Activated CD4-positive, alpha-beta memory T cell treated with anti-CD3 and anti-CD28 coated beads, Interleukin-2, amount 10 ng/mL, durations not matched to agents 7 days and 5 days (primary cell): Measurements from ENCODE around the gene RTP5. TPM values are rescaled to one million over a fixed set of nuclear protein-coding genes. Genes with fewer than 3 reads are reported as not detected.
A peak's percentile ranks its signal among the peaks of the same experiment; 100 is the strongest.

Experiments used
- CTCF ChIA-PET: fragments of 350-600 bp; sonication (Branson Sonifier 250); formaldehyde crosslinking; loops from one replicate; lab custom pipeline; 2021; ENCODE audit warnings: antibody characterized with exemption, inconsistent platforms; lab: Charles Lee
- POLR2A ChIA-PET: fragments of 350-600 bp; sonication (Branson Sonifier 250); formaldehyde crosslinking; loops from one replicate; lab custom pipeline; 2021; ENCODE audit warnings: antibody characterized with exemption; lab: Charles Lee
- DNase-seq: peaks from one replicate; pipeline ENCODE4 v3.0.0-alpha.2; 2020
- H3K27ac Mint-ChIP-seq: one replicate; pipeline ENCODE4 v1.8.0; 2021; ENCODE audit warnings: mild to moderate bottlenecking, mixed read lengths
- H3K27me3 Mint-ChIP-seq: one replicate; pipeline ENCODE4 v1.8.0; 2021; ENCODE audit warnings: mixed read lengths
- H3K36me3 Mint-ChIP-seq: one replicate; pipeline ENCODE4 v1.8.0; 2021; ENCODE audit warnings: low read depth, mixed read lengths
- H3K4me1 Mint-ChIP-seq: one replicate; pipeline ENCODE4 v1.8.0; 2021; ENCODE audit warnings: mixed read lengths
- H3K4me3 Mint-ChIP-seq: one replicate; pipeline ENCODE4 v1.8.0; 2021; ENCODE audit warnings: mild to moderate bottlenecking, mixed read lengths
- H3K9me3 Mint-ChIP-seq: one replicate; pipeline ENCODE4 v1.8.0; 2021; ENCODE audit warnings: mixed read lengths
- total RNA-seq, 2 experiments: library from RNA; stranded (reverse); gene quantifications; one replicate each; pipeline ENCODE4 v1.2.3, GENCODE V29; 2021

RTP5 gene
- total RNA-seq, 2 experiments from 2014 or later, result 0.13 TPM; not detected in 1

DNA sequence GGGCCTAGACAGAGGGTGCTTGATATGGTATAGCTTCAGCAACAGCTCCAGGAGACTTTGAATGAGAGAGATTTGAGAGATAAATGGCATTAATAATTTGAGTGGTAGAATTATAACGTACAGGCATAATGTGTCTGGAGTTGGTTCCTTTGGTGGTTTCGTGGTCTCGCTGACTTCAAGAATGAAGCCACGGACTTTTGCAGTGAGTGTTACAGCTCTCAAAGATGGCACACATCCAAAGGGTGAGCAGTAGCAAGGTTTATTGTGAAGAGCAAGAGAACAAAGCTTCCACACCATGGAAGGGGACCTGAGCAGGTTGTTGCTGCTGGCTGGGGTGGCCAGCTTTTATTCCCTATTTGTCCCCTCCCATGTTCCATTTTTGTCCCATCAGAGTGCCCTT lies 33.9 kb upstream of the RTP5 start:
- Mint-ChIP-seq H3K4me1 (peaks cover 8% of the 10 kb centered on the region), H3K9me3 (no peaks in the 10 kb centered on the region), H3K4me3 (no peak overlapping the region), H3K36me3 (no peaks in the 10 kb centered on the region), H3K27ac (no peak overlapping the region), H3K27me3 (peaks cover 69% of the 10 kb centered on the region)
- peak; percentile 16 for DNase-seq
- ChIA-PET POLR2A (no interaction called here), CTCF (interaction anchor here (1.2 kb wide), 1 partner anchor 9 kb away, joined by 3 read pairs; no protein-coding TSS in a partner anchor)

DNA sequence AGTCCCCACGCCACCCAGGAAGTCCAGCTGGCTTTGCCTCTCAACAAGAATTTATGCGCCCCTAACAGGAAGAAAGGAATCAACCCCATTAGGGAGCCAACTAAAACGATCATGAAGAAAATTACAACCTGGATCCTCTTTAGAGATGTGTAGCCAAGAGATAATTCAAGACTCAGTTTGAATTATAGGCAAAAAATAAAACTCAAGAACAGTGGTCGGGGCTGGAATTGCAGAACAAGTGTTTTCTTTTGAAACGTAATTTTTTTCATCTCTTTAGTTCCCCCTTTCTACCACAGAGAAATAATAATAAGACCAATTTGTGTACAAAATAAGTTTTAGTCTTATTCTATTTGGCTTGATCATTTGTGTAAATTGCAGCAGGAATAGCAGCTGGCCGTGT lies 33.2 kb upstream of the RTP5 start:
- H3K9me3 Mint-ChIP-seq, result no peaks in the 10 kb centered on the region
- H3K4me1 Mint-ChIP-seq, result peaks cover 8% of the 10 kb centered on the region
- CTCF ChIA-PET, result interaction anchor here (0.9 to 1.2 kb wide), 3 partner anchors 8 to 73 kb away, joined by 3 read pairs; no protein-coding TSS in a partner anchor
- no peak overlapping the region for H3K27ac Mint-ChIP-seq
- no peak for DNase-seq
- POLR2A ChIA-PET, result no interaction called here
- no peaks in the 10 kb centered on the region for H3K36me3 Mint-ChIP-seq
- H3K27me3 Mint-ChIP-seq, result peaks cover 68% of the 10 kb centered on the region
- no peak overlapping the region for H3K4me3 Mint-ChIP-seq

DNA sequence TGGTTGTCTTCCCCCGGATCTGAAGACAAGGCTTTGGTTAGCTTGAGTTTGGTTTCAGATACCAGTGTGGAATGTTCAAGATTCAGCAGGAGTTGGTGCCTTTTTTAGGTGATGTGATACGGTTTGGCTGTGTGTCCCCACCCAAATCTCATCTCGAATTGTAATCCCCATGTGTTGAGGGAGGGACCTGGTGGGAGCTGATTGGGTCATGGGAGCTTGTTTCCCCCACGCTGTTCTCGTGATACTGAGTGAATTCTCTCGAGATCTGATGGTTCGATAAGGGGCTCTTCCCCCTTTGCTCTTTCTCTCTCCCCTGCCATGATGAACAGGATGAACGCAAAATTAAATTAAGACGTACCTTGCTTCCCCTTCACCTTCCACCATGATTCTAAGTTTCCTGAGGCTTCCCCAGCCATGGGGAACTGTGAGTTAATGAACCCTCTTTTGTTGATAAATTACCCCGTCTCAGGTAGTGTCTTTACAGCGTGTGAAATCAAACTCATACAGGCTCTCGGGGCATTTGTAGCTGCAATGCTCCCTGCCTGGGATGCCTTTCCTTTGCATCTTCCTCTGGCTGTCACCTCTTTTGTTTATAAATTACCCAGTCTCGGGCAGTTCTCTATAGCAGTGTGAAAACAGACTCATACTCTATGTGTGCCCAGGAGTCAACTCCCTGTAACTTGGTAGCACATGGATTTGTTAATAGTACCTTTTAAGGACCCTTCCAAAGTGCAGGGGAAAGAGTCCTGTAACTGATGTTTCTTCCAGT lies 32.1 kb upstream of the RTP5 start:
- ChIA-PET CTCF (interaction anchor here (0.7 to 1.0 kb wide), 3 partner anchors 31 to 74 kb away, joined by 3 read pairs; no protein-coding TSS in a partner anchor), POLR2A (interaction anchor here (1.0 kb wide), 1 partner anchor 23 kb away, joined by 3 read pairs; no protein-coding TSS in a partner anchor)
- H3K36me3 Mint-ChIP-seq, result no peaks in the 10 kb centered on the region

DNA sequence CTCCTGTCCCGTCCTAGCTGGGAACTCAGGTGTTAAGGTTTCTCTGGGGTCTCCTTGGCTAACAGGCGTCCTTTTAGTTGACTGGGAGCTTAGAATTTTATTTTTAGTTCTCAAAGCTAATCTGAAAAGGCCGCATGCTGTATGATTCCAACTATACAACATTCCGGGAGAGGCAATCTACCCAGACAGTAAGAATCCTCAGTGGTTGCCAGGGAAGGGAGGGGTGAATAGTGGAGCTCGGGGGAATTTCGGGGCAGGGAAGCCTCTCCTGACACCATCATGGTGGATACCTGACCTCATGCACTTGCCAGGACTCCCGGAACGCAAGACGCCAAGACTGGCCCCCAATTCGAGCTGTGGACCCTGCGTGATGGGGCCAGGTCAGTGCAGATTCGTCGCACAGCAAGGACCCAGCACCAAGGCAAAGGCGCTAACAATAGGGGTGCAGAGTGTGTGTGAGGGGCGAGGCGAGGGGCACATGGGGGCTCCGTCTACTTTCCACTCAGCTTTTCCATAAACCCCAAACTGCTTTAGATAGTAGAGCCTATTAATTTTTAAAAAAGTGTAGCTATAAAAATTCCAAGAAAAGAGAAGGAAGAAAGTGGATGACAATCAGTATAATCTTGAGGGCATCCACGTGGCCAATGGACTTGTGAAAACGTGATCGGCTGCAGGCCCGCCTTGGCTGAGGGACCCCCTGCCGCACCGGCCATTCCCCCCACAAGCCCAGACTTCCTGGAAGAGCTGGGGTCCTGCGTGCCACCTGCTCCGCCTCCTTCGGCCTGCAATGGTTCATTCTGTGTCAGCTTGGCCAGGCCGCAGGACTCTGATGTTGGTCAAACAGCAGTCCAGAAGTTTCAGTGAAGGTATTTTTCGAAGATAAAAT lies 28.1 kb upstream of the RTP5 start:
- Mint-ChIP-seq H3K27me3 (peaks cover 56% of the 10 kb centered on the region), H3K36me3 (peaks cover 4% of the 10 kb centered on the region), H3K4me3 (no peak overlapping the region), H3K27ac (no peak overlapping the region), H3K9me3 (no peaks in the 10 kb centered on the region), H3K4me1 (peaks cover 32% of the 10 kb centered on the region)
- ChIA-PET POLR2A (interaction anchor here (0.9 to 1.7 kb wide), 3 partner anchors 27 to 78 kb away, joined by 3 to 7 read pairs (median 4); no protein-coding TSS in a partner anchor), CTCF (no interaction called here)
- peak; percentile 12 for DNase-seq

More for the DNA sequence above, 32.1 kb upstream of the RTP5 start:
- Mint-ChIP-seq H3K27me3 (peaks cover 62% of the 10 kb centered on the region), H3K9me3 (no peaks in the 10 kb centered on the region), H3K4me1 (peaks cover 8% of the 10 kb centered on the region), H3K27ac (no peak overlapping the region), H3K4me3 (no peak overlapping the region)
- DNase-seq, result peak; percentile 7

DNA sequence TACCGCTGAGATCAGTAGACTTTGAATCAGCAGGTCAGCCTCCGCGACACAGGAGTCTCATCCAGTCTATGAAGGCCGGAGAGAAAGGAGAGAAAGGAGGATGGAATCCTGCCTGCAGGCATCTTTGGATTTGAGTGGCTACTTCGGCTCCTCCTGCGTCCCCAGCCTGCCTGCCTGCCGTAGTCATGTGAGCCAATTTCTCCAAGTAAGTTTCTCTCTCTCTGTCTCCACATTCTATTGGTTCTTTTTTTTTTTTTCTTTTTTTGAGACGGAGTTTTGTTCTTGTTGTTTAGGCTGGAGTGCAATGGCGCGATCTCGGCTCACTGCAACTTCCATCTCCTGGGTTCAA lies 27.5 kb upstream of the RTP5 start:
- ChIA-PET POLR2A (interaction anchor here (1.7 kb wide), 1 partner anchor 27 kb away, joined by 4 read pairs; no protein-coding TSS in a partner anchor), CTCF (no interaction called here)
- no peak for DNase-seq
- Mint-ChIP-seq H3K4me1 (peaks cover 35% of the 10 kb centered on the region), H3K27me3 (peaks cover 53% of the 10 kb centered on the region), H3K36me3 (peaks cover 4% of the 10 kb centered on the region), H3K27ac (no peak overlapping the region), H3K9me3 (no peaks in the 10 kb centered on the region), H3K4me3 (no peak overlapping the region)

DNA sequence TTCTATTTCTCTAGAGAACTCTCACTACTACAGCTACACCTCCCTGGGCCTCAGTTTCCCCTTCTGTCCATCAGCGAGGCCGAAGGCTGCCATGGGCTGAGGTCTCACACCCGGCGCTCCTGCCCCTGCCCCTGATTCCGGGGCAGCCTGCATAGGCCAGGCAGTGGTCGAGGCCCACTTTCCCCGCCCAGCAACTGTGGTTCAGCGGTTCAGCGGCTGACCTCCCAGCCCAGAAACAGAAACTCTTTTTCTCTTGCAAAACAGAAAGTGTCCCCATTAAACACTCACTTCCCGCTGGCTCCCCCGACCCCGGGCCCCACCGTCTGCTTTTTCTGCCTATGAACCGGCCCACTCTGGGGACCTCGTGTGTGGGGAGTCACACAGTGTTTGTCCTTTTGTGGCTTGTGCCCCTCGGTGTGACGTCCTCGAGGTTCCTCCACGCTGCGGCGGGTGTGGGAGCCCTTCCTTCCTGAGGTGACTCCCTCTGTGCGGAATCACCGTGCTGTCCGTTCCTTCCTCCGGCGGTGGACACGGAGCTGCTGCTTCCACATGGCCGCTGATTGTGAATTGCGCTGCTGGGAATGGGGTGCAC lies 26.8 kb upstream of the RTP5 start:
- peaks cover 35% of the 10 kb centered on the region for H3K4me1 Mint-ChIP-seq
- H3K27me3 Mint-ChIP-seq, result peaks cover 46% of the 10 kb centered on the region
- peak overlapping the region; percentile 59 for H3K4me3 Mint-ChIP-seq
- ChIA-PET POLR2A (interaction anchor here (0.7 to 1.7 kb wide), 3 partner anchors 26 to 141 kb away, joined by 3 to 4 read pairs (median 3); partner anchors contain the start of gene ING5), CTCF (no interaction called here)
- H3K36me3 Mint-ChIP-seq, result peaks cover 4% of the 10 kb centered on the region
- DNase-seq, result peak; percentile 62
- H3K9me3 Mint-ChIP-seq, result no peaks in the 10 kb centered on the region
- peak overlapping the region; percentile 32 for H3K27ac Mint-ChIP-seq

DNA sequence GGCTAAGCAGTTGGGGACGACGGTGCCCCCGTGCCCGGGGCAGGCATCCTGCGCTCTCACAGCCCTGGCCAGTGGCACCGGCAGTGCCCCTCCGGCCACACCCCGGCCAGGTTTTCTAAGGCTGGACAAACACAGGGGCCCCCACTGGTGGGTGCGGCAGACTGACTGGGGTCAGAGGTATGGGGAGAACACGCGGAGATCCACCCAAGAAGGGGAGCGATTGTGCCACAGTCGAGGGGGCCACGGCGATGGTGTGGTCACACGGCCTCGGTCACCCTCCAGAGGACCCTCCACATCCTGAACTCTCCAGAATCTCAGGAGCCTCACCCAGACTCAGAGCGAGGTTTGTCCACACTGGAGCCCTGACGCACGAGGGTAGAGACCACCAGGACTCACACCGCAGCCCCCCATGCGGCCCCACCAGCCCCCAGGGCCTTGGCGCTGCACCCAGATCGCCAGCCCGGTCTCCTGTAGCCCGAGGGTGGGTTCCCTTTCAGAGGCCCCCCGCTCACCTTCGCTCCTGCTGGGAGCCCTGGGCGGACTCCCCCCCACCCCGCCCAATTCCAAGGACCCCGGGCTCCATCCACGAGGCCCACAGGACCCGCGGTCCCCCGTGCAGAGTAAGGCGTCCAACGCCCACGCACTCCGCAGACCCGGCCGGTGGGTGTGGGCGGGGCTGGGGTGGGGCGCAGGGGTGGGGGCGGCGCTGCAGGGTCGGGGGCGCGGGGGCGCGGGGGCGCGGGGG lies 26.0 kb upstream of the RTP5 start:
- peak overlapping the region; percentile 32 for H3K27ac Mint-ChIP-seq
- CTCF ChIA-PET, result interaction anchor here (0.6 to 1.3 kb wide), 5 partner anchors 13 to 801 kb away, joined by 3 to 5 read pairs (median 4); partner anchors contain the start of gene DTYMK
- peak overlapping the region; percentile 59 for H3K4me3 Mint-ChIP-seq

DNA sequence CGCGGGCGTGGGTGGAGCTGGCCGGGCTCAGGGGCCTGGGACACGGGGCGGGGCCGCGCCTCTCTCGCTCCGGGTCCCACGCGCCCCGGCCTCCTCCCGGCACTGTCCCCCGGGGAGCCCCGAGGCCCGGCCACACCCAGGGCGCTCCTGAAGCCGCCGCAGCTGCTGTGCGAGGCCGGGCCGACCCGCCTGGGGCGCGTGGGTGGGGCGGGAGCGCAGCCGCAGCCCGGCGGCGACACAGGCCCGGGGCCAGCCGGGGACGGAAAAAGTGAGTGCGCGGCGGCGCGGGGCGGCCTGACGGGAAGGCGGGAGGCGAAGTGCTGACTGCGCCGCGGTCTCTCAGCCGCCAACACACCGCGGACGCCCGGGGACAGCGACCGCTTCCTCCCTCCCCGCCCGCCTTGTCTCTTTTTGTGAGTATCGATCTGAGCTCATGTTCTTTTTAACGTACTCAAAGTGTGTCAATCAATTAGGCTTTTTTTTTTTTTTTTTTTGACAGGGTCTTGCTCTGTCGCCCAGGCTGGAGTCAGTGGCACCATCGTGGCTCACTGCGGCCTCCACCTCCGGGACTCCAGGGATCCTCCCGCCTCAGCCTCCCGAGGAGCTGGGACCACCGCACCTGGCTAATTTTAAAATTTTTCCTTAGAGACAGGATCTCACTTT lies 25.3 kb upstream of the RTP5 start:
- CTCF ChIA-PET, result interaction anchor here (0.6 to 2.3 kb wide), 10 partner anchors 9 to 802 kb away, joined by 3 to 12 read pairs (median 4); partner anchors contain the start of genes D2HGDH and DTYMK
- no peaks in the 10 kb centered on the region for H3K9me3 Mint-ChIP-seq
- POLR2A ChIA-PET, result interaction anchor here (0.7 to 3.3 kb wide), 9 partner anchors 9 to 157 kb away, joined by 3 to 26 read pairs (median 5); partner anchors contain the start of genes DTYMK and PDCD1
- peaks cover 4% of the 10 kb centered on the region for H3K36me3 Mint-ChIP-seq
- DNase-seq, result peak; percentile 87
- H3K27ac Mint-ChIP-seq, result peak overlapping the region; percentile 63
- peaks cover 36% of the 10 kb centered on the region for H3K27me3 Mint-ChIP-seq
- peaks cover 35% of the 10 kb centered on the region for H3K4me1 Mint-ChIP-seq
- H3K4me3 Mint-ChIP-seq, result peak overlapping the region; percentile 68

More for the DNA sequence above, 26.0 kb upstream of the RTP5 start:
- peak; percentile 16 for DNase-seq
- H3K4me1 Mint-ChIP-seq, result peaks cover 35% of the 10 kb centered on the region
- POLR2A ChIA-PET, result interaction anchor here (0.7 to 3.3 kb wide), 7 partner anchors 16 to 157 kb away, joined by 3 to 26 read pairs (median 5); partner anchors contain the start of genes DTYMK, ING5 and PDCD1
- H3K27me3 Mint-ChIP-seq, result peaks cover 39% of the 10 kb centered on the region
- no peaks in the 10 kb centered on the region for H3K9me3 Mint-ChIP-seq
- peaks cover 4% of the 10 kb centered on the region for H3K36me3 Mint-ChIP-seq

DNA sequence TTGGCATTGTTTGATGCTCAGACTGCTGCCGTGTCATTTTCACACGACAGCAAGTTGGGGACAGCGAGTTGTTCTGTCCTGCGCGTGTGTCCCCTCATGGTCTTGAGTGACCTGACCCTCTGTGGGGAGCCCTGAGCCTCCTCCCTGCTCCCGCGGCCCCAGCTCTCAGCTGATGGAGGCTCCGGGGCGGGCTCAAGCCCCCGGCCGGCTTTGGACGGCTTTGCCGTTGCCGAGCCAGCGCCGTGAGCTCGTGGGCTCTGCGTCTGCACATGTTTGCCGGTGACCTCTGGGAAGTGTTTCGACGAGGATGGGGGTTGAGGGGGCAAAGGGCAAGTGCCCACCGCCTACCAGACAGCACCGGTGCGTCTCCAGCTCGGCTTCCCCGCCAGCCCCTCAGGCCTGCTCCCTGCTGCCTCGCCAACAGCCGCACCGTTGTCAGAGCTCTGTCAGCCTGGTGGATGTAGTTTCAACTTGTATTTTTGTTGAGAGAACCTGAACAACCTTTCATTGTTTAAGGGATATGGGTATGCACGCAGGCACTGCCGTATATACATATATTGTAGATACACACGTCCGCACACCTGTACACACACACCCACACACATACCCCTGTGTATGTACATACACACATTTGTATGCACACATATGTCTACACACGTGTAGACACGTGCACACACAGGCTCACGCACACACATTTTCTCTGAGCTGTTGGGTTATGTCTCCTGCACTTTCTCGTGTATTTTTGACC lies 24.5 kb upstream of the RTP5 start:
- peaks cover 35% of the 10 kb centered on the region for H3K4me1 Mint-ChIP-seq
- ChIA-PET CTCF (interaction anchor here (0.7 to 2.3 kb wide), 9 partner anchors 9 to 158 kb away, joined by 3 to 12 read pairs (median 4); partner anchors contain the start of genes D2HGDH, DTYMK and PDCD1), POLR2A (interaction anchor here (0.7 to 3.3 kb wide), 10 partner anchors 10 to 158 kb away, joined by 3 to 26 read pairs (median 4); partner anchors contain the start of genes D2HGDH, DTYMK and PDCD1)
- peak overlapping the region; percentile 21 for H3K27ac Mint-ChIP-seq
- peak overlapping the region; percentile 68 for H3K4me3 Mint-ChIP-seq
- H3K27me3 Mint-ChIP-seq, result peaks cover 32% of the 10 kb centered on the region
- DNase-seq, result peak; percentile 14
- peaks cover 4% of the 10 kb centered on the region for H3K36me3 Mint-ChIP-seq
- no peaks in the 10 kb centered on the region for H3K9me3 Mint-ChIP-seq

DNA sequence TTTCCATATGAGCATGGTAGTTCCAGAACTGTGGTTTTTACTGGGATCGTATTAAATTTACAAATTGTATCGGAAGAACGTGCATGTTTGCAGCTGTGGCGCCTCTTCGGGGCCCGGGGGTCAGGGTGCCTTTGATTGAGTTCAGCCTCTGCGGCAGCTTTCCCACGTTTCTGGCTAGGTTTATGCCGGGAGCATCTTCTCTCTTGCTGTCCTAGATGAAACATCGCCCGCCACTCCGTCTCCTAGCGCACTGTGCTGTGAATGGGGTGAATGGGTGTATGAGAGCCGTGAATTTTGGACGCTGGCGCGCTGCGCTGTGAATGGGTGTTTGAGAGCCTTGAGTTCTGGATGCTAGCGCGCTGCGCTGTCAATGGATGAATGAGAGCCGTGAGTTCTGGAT lies 23.1 kb upstream of the RTP5 start:
- CTCF ChIA-PET, result interaction anchor here (1.1 to 2.3 kb wide), 2 partner anchors 12 to 13 kb away, joined by 3 to 12 read pairs; partner anchors contain the start of gene PDCD1
- Mint-ChIP-seq H3K27ac (peak overlapping the region; percentile 59), H3K9me3 (no peaks in the 10 kb centered on the region), H3K36me3 (peaks cover 4% of the 10 kb centered on the region), H3K27me3 (peaks cover 25% of the 10 kb centered on the region), H3K4me1 (peaks cover 35% of the 10 kb centered on the region), H3K4me3 (peak overlapping the region; percentile 14)
- POLR2A ChIA-PET, result interaction anchor here (1.0 to 3.3 kb wide), 3 partner anchors 83 to 160 kb away, joined by 4 to 26 read pairs (median 4); partner anchors contain the start of genes D2HGDH and DTYMK
- peak; percentile 15 for DNase-seq
